SH-SY5Y (cell line): ENCODE measurements around the gene CROT.

Source experiments
- GATA2 ChIP-seq: IDR thresholded peaks from 2 replicates; pipeline ENCODE4 v1.6.1; 2011; ENCODE audit warnings: mild to moderate bottlenecking, low read depth, low read length
- GATA3 ChIP-seq: IDR thresholded peaks from 2 replicates; pipeline ENCODE4 v1.6.1; 2011; ENCODE audit warnings: low read depth, mild to moderate bottlenecking, low read length, moderate library complexity

- TF ChIP-seq GATA3: no peak
- TF ChIP-seq GATA2: no peak
Measured at GRCh38 chr7:87336136-87336535, 9.3 kb upstream of the CROT start.
